GM19468 (cell line): ENCODE results near the gene DNER.

Experiments used
- ATAC-seq: cut with Tn5 transposase; IDR thresholded peaks from one replicate; pipeline ENCODE4 v1.9.1; 2021; ENCODE audit warnings: mild to moderate bottlenecking, moderate library complexity, moderate number of reproducible peaks; ENCODE audit not compliant: unreplicated experiment; ENCODE audit errors: extremely low read depth

Gene DNER

GRCh38 chr2:229675569-229675968, 38.8 kb downstream of the DNER start:
- no peak for ATAC-seq

DNA sequence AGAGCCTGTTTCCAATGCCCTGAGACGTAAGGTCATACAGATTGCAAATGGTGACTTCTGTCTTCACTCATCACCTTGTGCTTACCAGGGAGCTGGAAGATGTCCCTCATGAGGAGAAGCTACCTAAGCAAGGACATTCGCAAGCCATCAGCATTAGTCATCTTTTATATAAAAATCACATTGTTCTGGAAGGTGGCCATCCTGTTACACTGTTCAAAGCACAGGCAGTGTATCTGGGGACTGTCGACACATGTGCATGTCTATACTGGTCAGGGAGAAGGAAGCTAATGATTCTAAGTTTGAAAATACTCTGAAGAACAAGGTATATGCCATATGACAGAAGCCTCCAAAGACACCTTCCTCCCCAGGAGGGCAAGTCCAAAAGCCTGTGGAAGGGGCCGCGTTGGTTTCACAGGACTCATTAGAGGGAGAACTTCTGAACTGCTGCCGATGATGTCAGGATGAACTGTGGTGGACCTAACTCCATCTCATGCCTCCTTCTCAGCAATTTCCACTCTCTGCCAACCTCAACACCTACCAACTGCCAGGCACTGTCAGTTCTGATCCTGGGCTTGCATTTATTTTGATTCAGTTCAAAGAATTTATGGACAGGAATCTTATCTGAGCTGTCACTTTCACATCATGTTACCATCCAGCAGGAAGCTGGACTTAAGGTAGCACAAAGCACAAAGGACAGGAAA, 39.4 kb downstream of the DNER start:
- no peak for ATAC-seq

DNA sequence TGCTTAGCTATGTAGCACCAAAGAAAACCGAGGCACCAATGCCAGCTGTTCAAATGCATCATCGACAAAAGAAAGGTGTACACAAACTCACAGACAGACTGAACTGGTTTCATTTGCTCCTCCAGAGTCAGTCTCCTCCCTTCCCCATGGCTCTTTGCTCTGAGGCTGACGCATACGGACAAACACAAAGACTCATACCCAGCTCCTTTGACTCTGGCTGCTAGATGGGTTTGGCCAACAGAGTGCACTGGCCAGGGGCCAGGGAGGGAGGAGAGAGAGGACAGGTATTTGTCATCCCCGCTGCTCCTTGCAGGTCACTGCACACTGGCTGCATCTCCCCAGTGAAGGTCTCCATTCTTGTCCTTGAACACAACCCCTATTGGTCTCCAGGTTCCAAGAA, 40.7 kb downstream of the DNER start:
- no peak for ATAC-seq

DNA sequence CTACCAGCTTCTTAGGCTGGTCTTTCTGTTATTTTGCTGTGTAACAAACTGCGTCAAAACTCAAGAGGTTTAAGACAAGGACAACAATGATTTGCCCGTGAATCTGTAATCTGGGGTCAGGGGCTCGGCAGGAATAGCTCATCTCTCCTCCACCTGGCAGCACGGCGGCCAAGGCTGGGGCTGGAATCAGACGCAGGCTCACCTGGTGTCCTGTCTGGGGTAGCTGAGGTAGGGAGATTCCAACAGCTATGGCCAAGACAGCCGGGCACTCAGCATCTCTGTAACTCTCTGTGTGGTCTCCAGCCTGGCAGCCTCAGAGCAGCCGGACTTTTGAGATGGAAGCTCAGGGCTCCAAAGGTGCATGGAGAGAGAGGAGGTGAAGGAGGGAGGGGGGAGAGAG, 42.3 kb downstream of the DNER start:
- ATAC-seq: no peak

GRCh38 chr2:229669841-229670240, 44.5 kb downstream of the DNER start:
- no peak for ATAC-seq

- ATAC-seq: no peak
Observed at GRCh38 chr2:229666811-229667210, 47.5 kb downstream of the DNER start.

GRCh38 chr2:229665158-229665557, 49.2 kb downstream of the DNER start:
- no peak for ATAC-seq

GRCh38 chr2:229661478-229661877, 52.9 kb downstream of the DNER start:
- no peak for ATAC-seq

GRCh38 chr2:229660951-229661350, 53.4 kb downstream of the DNER start:
- ATAC-seq: no peak

DNA sequence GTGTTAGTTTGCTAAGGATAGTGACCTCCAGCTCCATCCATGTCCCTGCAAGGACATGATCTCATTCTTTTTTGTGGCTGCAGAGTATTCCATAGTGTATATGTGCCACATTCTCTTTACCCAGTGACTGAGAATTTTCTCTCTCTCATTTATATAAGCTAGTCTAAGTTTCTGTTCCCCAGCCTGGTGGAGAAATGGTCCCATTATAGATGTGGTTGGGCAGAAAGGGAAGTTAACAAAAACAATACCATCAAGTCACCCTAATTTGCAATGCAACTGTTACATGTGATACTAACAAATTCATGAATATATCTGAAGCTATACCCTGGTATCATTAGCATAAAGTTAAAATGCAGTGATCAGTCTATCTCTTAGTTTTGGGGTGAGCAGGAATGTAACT, 54.0 kb downstream of the DNER start:
- ATAC-seq: no peak

DNA sequence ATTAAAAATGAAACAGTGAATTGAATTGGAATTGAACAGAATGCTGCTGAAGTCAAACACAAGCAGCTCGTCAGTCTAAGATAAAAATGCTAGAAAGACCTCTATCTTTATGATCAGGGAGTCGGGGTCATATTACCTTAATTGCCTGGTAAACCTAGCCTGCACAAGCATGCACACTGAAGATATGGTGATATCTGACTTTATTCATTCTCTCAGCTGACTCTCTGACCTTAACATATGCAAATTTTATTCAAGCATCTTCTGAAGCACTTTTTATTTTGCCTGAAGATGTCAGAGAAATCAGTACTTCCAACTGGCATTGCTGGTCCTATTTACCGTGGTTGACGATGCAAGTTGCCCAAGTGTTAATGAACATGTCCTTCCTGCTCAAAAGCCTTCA, 56.4 kb downstream of the DNER start:
- no peak for ATAC-seq

DNA sequence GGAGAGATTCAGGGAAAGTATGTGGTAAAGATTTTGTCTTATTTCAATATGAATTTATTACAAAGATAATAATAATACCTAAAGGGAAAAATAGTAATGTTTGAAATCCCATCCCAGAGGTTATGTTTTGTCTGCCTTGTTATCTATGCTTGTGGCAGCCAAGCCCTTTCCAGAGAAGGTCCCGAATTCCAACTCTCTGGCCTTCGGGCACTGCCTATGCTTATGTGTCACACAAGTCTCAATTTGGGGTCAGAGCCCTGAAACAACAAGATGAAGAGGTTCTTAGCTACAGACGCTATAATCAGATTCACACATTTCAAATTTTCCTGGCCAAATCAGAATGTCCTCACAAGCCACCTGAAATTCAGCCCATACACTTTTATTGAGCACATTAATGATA, 59.9 kb downstream of the DNER start:
- no peak for ATAC-seq

DNA sequence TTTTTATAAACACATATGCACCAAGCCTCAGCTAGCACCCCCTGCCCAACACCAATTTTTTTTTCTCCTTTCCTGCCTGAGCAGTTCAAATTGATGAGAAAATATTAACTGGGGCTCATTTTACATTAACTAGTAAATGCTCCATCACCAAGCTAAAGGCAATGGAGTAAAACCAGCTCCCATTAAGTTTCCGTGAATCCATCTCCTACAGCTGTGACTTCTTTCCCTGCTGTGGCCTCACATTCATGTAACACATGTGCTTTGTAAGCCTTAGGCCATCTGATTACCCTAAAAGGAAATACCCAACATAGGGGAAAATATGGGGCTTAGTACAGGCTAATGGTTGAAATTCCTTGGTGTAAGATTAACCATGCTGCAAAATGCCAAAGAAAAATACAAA, 60.8 kb downstream of the DNER start:
- no peak for ATAC-seq

DNA sequence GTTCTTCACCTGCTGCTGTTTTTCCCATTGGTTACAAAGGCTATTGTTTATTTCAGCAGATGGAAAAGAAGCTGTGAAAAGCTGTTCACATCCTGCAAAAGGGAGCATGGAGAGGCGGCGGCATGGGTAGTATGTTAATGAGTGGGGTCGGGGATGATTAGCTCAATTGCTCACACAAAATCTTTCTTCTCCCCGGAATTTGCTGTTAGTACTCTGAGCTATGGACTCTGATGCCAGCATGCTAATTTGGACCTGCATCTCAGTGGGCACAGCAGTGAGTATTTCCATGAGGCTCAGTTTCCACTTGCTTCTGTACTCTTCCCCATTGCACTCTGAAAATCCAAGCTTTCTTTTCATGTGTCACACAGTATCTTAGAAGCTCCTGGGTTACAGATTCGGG, 61.6 kb downstream of the DNER start:
- ATAC-seq: no peak

DNA sequence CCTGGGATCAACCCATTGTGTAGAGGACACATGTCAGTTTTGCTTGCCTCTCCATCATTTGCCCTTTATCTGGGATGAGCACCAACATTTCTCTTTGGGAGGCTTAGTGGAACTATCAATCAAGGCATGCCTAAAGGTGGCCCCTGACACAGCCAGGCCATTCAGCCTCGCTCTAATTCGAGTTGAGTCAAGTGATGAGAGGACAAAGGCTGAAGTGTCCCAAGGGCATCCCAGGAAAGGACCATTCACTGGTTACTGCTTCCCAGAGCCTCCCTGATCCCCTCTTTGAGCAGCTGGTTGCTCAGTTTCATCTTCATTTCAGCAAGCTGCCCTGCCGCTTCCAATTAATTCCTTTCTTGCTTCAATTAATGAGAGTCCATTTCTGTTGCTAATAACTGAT, 63.5 kb downstream of the DNER start:
- ATAC-seq: no peak

DNA sequence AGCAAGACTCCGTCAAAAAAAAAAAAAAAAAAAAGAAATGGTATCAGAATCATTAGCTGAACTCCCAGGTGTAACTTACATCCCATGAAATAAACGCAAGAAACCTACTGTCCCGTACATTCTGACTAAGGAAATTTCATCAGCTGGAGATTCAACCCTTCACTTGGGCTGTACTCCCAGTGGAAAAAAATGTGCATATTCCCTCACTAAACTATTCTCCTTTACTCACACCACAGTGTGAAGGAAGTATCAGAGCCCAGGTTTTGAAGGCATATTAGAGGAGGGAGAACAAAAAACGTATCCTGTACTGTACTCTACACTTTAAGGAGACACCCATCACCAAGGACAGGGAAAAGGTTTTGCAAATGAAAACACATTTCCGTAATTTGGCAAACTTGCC, 64.3 kb downstream of the DNER start:
- ATAC-seq: no peak

DNA sequence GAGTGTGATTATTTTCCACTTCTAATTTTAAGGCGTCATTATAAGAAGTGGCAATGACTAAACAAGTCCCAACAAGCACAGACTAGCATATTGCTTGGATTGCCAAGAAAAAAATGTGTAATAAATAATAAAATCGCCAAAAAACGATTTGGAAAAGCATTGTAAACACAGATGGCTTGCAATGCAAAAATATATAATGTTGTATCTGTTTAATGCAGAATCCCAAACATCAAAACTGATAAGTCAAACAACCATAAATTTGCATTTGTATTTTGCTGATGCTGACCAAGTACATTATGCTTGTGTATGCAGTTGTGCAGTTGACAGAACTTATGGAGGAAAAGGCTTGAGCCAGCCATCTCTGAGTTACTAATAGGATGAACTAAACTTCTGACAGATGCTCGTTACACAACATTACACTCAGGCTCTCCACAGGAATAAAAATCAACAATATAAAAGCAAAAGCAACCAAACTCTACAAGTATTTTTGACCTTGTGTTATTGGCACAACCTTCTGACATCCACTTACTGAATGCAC, 68.1 kb downstream of the DNER start:
- ATAC-seq: no peak

- no peak for ATAC-seq
Observed at GRCh38 chr2:229642371-229642770, 72.0 kb downstream of the DNER start.

DNA sequence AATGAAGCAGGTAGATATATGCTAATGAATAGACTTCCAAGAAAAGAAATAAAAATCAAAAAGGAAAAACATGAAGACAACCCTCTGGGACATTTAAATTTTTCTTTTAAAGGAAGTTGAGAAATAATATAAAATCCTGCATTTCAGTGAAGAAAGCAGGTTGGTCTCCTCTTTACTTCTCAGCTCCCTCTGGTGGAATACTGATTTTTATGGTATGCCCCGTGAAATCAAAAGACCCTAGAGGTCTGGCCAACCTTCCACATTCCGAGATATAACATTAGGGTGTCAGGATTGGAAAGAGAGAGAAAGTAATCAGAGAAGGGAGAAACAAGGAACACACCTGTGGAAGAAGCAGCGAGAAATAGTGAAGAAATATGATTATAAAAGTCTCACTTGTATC, 72.7 kb downstream of the DNER start:
- no peak for ATAC-seq

DNA sequence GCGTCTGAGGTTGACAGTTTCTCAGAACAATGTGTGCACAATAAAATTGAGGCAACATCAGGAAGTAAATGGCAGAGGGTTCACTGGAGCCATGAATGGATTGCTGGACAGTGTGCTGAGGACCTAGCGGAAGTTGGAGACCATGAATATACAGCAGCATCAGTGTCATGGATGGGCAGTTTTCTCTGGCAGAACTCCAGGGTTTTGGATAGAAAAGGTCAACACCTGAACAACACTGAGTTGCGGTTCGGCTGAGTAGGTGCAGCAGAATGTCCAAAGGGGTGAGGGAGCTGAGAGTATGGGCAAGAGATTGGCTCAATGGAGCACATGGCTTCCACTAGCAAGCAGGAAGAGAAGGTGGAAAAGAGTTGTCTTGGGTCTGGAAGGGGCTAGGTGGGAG, 73.7 kb downstream of the DNER start:
- ATAC-seq: no peak

DNA sequence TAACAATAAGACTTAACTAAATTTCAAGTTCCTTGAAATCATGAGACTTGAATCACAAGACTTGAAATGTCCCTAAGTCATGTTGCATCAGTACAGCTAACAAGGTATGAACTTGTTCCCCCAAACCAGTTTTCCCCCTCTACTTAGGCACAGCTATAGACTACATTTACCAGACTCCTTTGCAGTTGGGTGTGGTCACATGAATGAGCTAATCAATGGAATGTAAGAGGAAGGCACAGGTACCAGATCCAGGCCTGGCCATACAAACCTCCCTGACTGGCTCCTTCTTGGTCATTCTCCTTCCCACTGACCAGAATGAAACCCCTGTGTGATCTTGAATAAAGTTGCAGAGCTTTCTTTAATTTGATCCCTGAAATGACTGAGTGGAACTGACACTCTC, 77.8 kb downstream of the DNER start:
- no peak for ATAC-seq

GRCh38 chr2:229635371-229635680, 79.0 kb downstream of the DNER start:
- no peak for ATAC-seq
